Measurements from ENCODE around the gene ATAD1. TPM values are rescaled to one million over a fixed set of nuclear protein-coding genes. Genes with fewer than 3 reads are reported as not detected.

ATAD1 gene
- total RNA-seq, 4 donors from 2014 or later: 29.6 to 45.8 (median 33.8) TPM

DNA sequence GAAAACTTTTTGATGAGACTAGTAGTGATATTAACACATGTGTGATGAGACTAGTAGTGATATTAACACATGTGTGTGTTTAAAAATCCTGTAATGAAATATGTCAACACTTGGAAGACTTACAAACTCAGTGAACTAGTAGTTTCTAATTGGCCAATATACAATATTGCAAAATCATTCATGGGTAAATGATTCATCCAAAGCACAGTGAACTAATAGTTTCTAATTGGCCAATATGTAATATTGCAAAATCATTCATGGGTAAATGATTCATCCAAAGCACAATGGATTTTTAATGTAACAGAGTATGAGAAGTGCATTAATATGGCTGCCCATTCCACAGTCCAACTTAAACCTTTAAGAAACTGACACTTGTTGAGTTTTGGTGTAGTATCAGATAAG is 77.8 kb downstream of the ATAD1 start:
- TF ChIP-seq, protein P1, sequence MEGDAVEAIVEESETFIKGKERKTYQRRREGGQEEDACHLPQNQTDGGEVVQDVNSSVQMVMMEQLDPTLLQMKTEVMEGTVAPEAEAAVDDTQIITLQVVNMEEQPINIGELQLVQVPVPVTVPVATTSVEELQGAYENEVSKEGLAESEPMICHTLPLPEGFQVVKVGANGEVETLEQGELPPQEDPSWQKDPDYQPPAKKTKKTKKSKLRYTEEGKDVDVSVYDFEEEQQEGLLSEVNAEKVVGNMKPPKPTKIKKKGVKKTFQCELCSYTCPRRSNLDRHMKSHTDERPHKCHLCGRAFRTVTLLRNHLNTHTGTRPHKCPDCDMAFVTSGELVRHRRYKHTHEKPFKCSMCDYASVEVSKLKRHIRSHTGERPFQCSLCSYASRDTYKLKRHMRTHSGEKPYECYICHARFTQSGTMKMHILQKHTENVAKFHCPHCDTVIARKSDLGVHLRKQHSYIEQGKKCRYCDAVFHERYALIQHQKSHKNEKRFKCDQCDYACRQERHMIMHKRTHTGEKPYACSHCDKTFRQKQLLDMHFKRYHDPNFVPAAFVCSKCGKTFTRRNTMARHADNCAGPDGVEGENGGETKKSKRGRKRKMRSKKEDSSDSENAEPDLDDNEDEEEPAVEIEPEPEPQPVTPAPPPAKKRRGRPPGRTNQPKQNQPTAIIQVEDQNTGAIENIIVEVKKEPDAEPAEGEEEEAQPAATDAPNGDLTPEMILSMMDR (IDR thresholded peaks at IDR 0.05; ENCODE audit: low read depth): no peak

DNA sequence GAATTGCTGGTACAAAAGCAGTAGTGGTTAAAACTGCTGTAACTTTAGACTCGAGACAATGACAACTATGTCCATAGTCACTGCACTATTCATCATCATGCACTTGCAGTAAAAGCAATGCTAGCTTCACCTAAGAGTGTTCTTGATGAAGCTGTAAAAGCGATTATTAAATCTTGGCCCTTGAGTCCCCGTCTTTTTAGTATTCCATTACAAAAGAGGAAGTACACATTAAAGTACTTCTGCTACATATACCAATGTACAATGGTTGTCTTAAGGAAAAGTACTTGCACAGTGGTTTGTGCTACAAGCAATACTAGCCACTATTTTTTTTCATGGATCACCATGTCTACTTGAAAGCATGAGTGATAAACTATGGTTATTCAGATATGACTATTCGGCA is 78.3 kb downstream of the ATAD1 start:
- TF ChIP-seq, protein P1 (IDR thresholded peaks at IDR 0.05; ENCODE audit: low read depth): no peak

DNA sequence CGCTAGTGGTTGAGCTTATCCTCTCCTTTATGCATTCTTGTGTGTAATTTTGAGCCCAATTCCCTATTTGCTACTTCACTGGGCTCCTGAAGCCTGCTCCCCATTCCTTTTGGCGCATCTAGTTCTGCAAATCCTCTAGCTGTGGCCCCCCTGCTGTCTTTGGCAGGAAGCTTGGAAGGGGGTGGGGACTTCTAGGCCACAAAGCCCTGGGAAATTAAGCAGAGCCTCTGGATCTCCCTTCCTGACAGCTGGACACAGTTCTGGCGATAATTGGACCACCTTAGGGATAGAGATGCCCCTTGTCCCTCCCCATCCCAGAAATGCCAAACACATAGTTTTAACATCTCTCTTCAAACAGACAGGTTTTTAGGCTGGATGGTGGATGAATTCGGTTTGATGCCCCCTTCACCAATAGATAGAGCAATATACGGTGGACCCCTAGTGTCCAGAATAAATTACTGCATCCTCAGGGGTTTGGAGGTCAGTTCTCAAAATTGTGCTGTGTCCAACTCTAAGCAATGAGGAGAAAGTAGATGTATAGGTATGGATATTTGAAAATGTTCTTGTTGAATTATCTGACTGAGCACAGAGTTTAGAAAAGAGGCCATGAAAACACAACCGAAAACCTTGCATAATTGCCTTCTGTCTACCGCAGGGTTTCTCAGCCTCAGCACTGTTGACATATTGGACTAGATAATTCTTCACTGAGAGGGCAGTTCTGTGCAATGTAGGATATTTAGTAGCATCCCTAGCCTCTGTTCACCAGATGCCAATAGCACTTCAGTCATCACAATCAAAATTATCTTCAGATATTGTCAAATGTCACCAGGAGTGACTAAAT is 82.8 kb downstream of the ATAD1 start:
- TF ChIP-seq, protein P1 (IDR thresholded peaks at IDR 0.05; ENCODE audit: low read depth): no peak

DNA sequence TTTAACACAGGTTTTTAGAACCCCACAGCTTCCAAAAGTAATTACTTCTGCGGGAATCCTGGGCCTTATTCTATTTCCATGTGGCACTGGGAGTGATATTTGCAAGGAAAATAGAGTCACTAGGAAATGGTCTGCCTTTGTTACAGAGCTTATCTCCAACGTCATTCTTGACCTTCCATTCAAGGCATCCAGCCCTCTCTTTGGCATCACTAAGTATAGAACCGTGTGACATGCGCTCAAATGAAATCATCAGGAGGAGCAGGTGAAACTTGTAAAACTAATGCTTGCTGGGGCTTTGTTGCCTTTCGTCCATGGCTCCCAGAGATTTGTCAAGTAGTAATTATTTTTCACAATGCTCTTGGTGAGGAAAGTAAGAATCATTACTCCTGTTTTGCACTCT is 84.9 kb downstream of the ATAD1 start:
- TF ChIP-seq, protein P1 (IDR thresholded peaks at IDR 0.05; ENCODE audit: low read depth): no peak

DNA sequence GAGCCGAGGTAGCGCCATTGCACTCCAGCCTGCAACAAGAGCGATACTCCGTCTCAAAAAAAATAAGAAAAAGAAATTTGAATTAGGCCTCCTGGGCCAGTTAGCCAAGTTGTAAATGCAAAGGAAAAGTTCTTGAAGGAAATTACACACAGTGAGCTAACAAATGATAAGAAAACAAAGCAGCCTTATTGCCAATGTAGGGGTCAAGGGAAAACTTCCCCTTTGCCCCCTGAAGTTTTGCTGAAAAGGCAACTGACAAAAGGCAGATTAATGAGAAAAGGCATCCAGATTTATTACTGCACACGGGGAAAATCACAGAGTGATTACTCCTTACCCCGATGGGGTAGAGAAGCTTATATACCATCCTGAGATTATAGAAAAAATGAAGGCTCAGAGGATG is 88.1 kb downstream of the ATAD1 start:
- TF ChIP-seq, protein P1 (IDR thresholded peaks at IDR 0.05; ENCODE audit: low read depth): no peak

DNA sequence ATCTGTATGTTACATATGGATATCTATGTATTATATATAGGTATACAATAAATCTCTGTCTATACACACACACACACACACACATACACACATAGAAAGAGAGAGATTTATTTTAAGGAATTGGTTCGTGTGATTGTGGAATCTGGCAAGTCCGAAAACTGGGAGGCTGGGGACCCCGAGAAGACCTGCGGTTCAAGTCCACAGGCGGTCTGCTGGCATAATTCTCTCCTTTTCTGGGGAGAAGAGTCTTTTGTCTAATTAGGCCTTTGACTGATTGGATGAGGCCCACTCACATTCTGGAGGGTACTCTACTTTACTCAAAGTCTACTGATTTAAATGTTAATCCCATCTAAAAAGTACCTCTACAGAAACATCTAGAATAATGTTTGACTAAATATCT is 93.2 kb downstream of the ATAD1 start:
- TF ChIP-seq, protein P1 (IDR thresholded peaks at IDR 0.05; ENCODE audit: low read depth): no peak

DNA sequence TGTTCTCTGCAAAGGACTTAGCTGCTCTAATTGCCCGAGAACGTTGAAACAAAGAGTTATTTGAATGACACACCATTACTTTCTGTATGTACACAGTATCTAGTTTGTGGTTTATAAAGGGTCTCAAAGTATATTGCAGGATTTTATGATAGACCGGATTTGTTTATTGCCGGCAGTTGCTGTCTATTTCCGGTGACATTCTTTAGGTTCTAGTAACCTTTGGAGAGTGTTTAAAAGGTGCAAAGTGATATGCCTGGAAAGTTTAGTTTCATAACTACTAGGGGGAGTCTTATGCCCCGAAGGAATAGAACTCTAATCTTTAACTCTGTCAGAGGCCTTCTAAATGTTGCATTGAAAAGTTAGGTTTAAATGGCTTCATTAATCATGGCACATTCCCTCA is 94.5 kb downstream of the ATAD1 start:
- TF ChIP-seq, protein P1 (IDR thresholded peaks at IDR 0.05; ENCODE audit: low read depth): no peak
